ENCODE results near the gene KCTD1. TPM values are rescaled to one million over a fixed set of nuclear protein-coding genes. Genes with fewer than 3 reads are reported as not detected.

KCTD1 gene
- total and polyA plus RNA-seq, 2 of the 8 experiments (the other 6 are each of a cell fraction or from before 2014, with no cell fraction given): 7.7 to 14.0 TPM

DNA sequence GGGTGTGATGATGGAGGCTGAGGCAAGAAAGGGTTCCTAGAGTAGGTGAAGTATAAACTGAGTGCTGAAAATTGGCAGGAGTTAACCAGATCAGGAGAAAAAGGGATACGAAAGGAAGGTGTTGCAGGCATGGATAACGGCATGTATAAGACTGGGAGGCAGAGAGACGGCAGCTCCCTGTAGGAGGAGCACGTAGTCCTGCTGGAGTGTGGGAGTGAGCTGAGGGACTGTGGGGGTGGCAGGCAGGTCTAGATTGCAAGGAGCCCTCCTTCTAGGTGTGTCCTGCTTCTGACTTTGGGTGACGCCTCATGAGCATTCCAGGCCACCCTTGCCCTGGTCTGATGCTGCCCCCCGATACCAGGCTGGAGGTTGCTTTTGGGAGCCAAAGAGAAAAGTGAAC is 36.4 kb upstream of the KCTD1 start:
- 87% methylated on average over 6 of the region's 6 CpGs; no CpG with 5 or more reads in 1 of the 2 experiments for WGBS, 2 experiments (ENCODE audit: extremely low coverage in 1 of 2, insufficient coverage in 1 of 2, insufficient read length in 1 of 2, insufficient replicate concordance in 2 of 2, low coverage in 1 of 2, low lambda C conversion rate in 2 of 2, missing lambda C conversion rate in 1 of 2)
- CTCF ChIA-PET (ENCODE audit: partially characterized antibody): interaction anchor here (0.8 kb wide), 1 partner anchor 126 kb away, joined by 3 read pairs; no protein-coding TSS in a partner anchor
- Histone ChIP-seq H3K9ac (replicated peaks in 1 of 4; ENCODE audit: extremely low read depth in 1 of 4, low read depth in 3 of 4, low read length in 3 of 4) (no peak overlapping the region), H2AFZ (ENCODE audit: low read length) (peak overlapping the region; percentile 19; the same call in 1 of the 2 replicates), H3K23me2 (ENCODE audit: low read depth, low read length) (peaks cover 3% of the 10 kb centered on the region; the same call in 1 of the 2 replicates), H3K27me3 (replicated peaks in 1 of 4; ENCODE audit: control insufficient read depth in 3 of 4, extremely low read depth in 1 of 4, insufficient read depth in 3 of 4, low read length in 3 of 4) (no peaks in the 10 kb centered on the region), H3K4me2 (ENCODE audit: insufficient read depth in 1 of 2, low read depth in 2 of 2, low read length in 2 of 2) (no peak overlapping the region), H4K8ac (ENCODE audit: extremely low read depth, insufficient read depth, low read length) (no peak overlapping the region), H3K56ac (replicated peaks; ENCODE audit: insufficient read length, low read depth, low read length) (no peak overlapping the region), H3K27ac (ENCODE audit: low read depth, low read length) (no peak overlapping the region), H3K4ac (replicated peaks; ENCODE audit: insufficient read length, low read depth, low read length) (no peak overlapping the region), H2BK5ac (ENCODE audit: low read depth, low read length) (no peak overlapping the region), H2AK5ac (ENCODE audit: low read depth, low read length) (no peak overlapping the region; the same call in 1 of the 2 replicates), H3K14ac (ENCODE audit: insufficient read length) (no peak overlapping the region), H3K18ac (ENCODE audit: extremely low read depth, low read length) (no peak overlapping the region), H4K91ac (replicated peaks; ENCODE audit: insufficient read length, low read length) (no peak overlapping the region), H4K5ac (ENCODE audit: insufficient read length, low read depth, low read length) (no peak overlapping the region), H3K79me1 (ENCODE audit: low read depth, low read length) (no peaks in the 10 kb centered on the region), H3K23ac (ENCODE audit: insufficient read length) (no peak overlapping the region), H4K20me1 (replicated peaks in 1 of 2; ENCODE audit: control insufficient read depth in 1 of 2, insufficient read depth in 2 of 2, low read length in 2 of 2) (no peaks in the 10 kb centered on the region), H3K4me3 (ENCODE audit: extremely low read depth in 1 of 4, insufficient read depth in 2 of 4, low read depth in 3 of 4, low read length in 4 of 4) (no peak overlapping the region), H3K36me3 (ENCODE audit: control insufficient read depth in 2 of 4, insufficient read depth in 4 of 4, low read length in 3 of 4) (no peaks in the 10 kb centered on the region), H2BK15ac (ENCODE audit: low read length) (no peak overlapping the region), H2BK12ac (ENCODE audit: low read depth, low read length) (no peak overlapping the region), H3K4me1 (replicated peaks in 1 of 4; ENCODE audit: control insufficient read depth in 3 of 4, insufficient read depth in 4 of 4, low read length in 3 of 4) (no peaks in the 10 kb centered on the region; a peak in 1 of 7 replicates), H2BK120ac (replicated peaks; ENCODE audit: low read depth, low read length) (no peak overlapping the region), H2BK20ac (ENCODE audit: low read length) (no peak overlapping the region), H3K9me3 (ENCODE audit: insufficient read depth in 2 of 2, low read depth in 1 of 2, low read length in 1 of 2) (no peaks in the 10 kb centered on the region), H3K79me2 (ENCODE audit: control insufficient read depth in 1 of 2, insufficient read depth in 2 of 2, low read length in 2 of 2) (no peaks in the 10 kb centered on the region)
- TF ChIP-seq POLR2AphosphoS5 (IDR thresholded peaks at IDR 0.05; ENCODE audit: low read depth, low read length): no peak
- TF ChIP-seq TEAD4 (IDR thresholded peaks at IDR 0.05; ENCODE audit: low read depth, low read length): no peak
- TF ChIP-seq TBP (IDR thresholded peaks at IDR 0.05; ENCODE audit: low read depth, low read length): no peak
- no peak for DNase-seq (ENCODE audit: low read depth in 1 of 2, low spot score in 2 of 2)
- no peak for FAIRE-seq
- POLR2A ChIA-PET (ENCODE audit: partially characterized antibody): no interaction called here

All from H1 (cell line).